Stimulated activated CD8-positive, alpha-beta memory T cell treated with anti-CD3 and anti-CD28 coated beads, Interleukin-7, amount 100 ng/mL, for 4 hours (primary cell): Measurements from ENCODE around the gene PCYT2.

Experiments used
- DNase-seq, 2 donors: peaks; one replicate each; pipeline ENCODE4 v3.0.0-alpha.2; 2020; ENCODE audit warnings: low read depth in 2 of 2

PCYT2 gene

GRCh38 chr17:81914103-81914850 is 3.1 kb upstream of the PCYT2 start:
- DNase-seq = no peak

GRCh38 chr17:81913394-81914102 is 2.3 kb upstream of the PCYT2 start:
- DNase-seq = no peak

GRCh38 chr17:81912441-81913309 is 1.5 kb upstream of the PCYT2 start:
- no peak for DNase-seq

- DNase-seq = no peak
Measured at GRCh38 chr17:81911969-81912368, 770 bp upstream of the PCYT2 start.

GRCh38 chr17:81910840-81911276 is 341 bp downstream of the PCYT2 start:
- no peak for DNase-seq

GRCh38 chr17:81909966-81910839 is 996 bp downstream of the PCYT2 start:
- DNase-seq = no peak

GRCh38 chr17:81909231-81909630 is 2.0 kb downstream of the PCYT2 start:
- no peak for DNase-seq

GRCh38 chr17:81908793-81909192 is 2.4 kb downstream of the PCYT2 start:
- no peak for DNase-seq

GRCh38 chr17:81907219-81908145 is 3.7 kb downstream of the PCYT2 start:
- no peak for DNase-seq

- no peak for DNase-seq
Measured at GRCh38 chr17:81906476-81907218, 4.6 kb downstream of the PCYT2 start.

- no peak for DNase-seq
Measured at GRCh38 chr17:81905993-81906392, 5.2 kb downstream of the PCYT2 start.

GRCh38 chr17:81905424-81905875 is 5.7 kb downstream of the PCYT2 start:
- no peak for DNase-seq

- no peak for DNase-seq
Measured at GRCh38 chr17:81904600-81905423, 6.4 kb downstream of the PCYT2 start.

GRCh38 chr17:81903896-81904599 is 7.2 kb downstream of the PCYT2 start:
- no peak for DNase-seq

- DNase-seq = no peak
Measured at GRCh38 chr17:81903415-81903831, 7.8 kb downstream of the PCYT2 start.

- no peak for DNase-seq
Measured at GRCh38 chr17:81902653-81903414, 8.4 kb downstream of the PCYT2 start.

- no peak for DNase-seq
Measured at GRCh38 chr17:81902023-81902652, 9.1 kb downstream of the PCYT2 start, which contains the start of gene NPB. Gene NPB, plus strand, starts transcription at chr17:81902238. Its CDS starts 40 bp downstream, at chr17:81902278.
